ENCODE results near the gene KPTN.
"Not testable (repeated sequence)": the region's sequence is repeated elsewhere in the genome, so short reads cannot be mapped to it uniquely, and the experiment has no call there.

KPTN gene

DNA sequence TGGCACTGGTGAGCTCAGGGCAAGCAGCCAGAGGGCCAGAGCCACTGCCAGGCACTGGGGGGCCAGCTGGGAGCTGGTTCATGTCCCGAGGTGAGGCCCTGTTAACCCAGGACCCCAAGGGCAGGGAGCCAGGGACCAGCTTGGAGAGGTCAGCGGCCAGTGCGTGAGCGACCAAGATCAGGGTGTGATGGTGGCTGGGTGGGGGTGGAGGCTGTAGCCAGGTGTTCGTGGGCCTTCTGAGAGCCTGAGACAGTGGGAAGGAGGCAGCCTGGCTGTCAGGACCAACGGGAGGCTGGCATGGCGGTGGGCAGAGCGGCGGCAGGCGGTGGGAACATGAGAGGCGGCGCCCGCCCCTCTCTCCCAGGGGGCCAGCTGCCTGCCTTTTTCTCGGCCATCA lies 8.1 kb upstream of the KPTN start:
- TF ChIP-seq GATA1 (IDR thresholded peaks at IDR 0.05; ENCODE audit: low read depth, low read length) (no peak), POLR2A (IDR thresholded peaks at IDR 0.05; ENCODE audit: low read length) (no peak)
- no peak for DNase-seq

DNA sequence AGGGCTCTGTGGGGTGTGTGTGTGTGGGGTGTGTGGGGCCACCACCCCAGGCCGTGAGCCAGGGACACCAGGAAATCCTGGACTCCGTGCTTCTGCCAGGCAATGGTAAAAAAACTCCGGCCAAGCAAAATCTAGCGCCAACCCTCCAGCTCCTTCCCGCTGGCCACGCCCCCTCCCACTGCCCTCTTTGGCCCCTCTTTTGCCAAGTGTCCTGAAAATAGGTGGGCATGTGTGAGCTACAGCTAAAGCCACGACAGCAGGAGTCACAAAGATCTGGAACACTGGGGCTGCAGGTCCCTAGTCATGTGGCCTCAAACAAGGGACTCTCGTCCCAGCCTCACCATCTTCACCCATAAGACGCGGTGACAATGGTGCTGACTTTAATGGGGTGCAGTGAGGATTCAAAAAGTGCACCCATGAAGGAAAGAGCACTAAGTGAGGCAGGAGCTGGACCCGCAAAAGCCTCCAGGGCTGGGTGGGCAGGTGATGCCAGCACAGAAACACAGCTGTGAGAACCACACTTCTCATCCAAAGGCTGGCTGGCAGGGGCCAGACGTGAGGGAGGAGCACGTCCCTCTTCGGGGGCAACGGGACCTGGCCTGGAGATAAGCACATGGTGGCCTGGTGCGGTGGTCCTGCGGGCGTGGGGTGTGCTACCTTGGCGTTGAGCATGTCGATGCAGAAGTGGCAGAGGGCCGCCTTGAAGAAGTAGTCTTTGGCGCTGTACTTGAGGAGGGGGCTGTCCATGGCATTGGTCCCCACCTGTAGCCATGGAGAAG lies 7.5 kb upstream of the KPTN start:
- TF ChIP-seq GATA1 (IDR thresholded peaks at IDR 0.05; ENCODE audit: low read depth, low read length) (no peak), POLR2A (IDR thresholded peaks at IDR 0.05; ENCODE audit: low read length) (no peak)

DNA sequence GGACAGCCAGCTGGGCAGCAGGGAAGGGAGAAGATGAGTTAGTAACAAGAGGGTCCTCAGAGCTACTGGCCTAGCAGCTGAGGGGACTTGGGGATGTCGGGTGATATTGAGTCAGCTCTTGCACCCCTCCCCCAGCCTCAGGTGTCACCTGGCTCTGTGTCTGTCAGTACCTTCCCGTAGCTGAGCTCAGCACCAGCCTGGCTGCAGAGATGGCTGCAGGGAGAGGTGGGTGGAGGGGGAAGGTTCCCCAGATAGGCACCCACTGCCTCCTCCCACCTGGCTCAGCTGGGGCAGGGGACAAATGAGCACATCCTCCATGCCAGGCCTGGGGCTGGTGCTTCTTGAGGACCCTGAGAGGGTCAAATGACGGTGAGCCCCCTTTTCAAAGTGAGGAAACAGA lies 6.8 kb upstream of the KPTN start:
- no peak for DNase-seq
- TF ChIP-seq POLR2A (IDR thresholded peaks at IDR 0.05; ENCODE audit: low read length) (no peak), GATA1 (IDR thresholded peaks at IDR 0.05; ENCODE audit: low read depth, low read length) (no peak)

More for the DNA sequence above, 7.5 kb upstream of the KPTN start:
- DNase-seq, result no peak

DNA sequence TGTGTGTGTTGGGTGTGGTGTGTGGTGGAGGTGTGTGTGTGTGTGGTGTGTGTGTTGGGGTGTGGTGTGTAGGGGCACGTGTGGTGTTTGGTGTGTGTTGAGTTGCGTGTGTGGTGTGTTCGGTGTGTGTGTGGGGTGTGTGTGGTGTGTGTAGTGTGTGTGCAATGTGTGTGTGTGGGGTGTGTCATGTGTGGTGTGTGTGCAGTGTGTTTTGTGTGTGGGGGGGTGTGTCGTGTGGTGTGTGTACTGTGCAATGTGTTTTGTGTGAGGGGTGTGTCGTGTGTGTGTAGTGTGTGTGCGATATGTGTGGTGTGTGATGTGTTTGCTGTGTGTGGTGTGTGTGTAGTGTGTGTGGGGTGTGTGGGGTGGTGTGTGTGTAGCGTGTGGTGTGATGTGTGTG lies 6.0 kb upstream of the KPTN start:
- TF ChIP-seq POLR2A (IDR thresholded peaks at IDR 0.05; ENCODE audit: low read length), result no peak
- DNase-seq, result peak; percentile 20 to 34

DNA sequence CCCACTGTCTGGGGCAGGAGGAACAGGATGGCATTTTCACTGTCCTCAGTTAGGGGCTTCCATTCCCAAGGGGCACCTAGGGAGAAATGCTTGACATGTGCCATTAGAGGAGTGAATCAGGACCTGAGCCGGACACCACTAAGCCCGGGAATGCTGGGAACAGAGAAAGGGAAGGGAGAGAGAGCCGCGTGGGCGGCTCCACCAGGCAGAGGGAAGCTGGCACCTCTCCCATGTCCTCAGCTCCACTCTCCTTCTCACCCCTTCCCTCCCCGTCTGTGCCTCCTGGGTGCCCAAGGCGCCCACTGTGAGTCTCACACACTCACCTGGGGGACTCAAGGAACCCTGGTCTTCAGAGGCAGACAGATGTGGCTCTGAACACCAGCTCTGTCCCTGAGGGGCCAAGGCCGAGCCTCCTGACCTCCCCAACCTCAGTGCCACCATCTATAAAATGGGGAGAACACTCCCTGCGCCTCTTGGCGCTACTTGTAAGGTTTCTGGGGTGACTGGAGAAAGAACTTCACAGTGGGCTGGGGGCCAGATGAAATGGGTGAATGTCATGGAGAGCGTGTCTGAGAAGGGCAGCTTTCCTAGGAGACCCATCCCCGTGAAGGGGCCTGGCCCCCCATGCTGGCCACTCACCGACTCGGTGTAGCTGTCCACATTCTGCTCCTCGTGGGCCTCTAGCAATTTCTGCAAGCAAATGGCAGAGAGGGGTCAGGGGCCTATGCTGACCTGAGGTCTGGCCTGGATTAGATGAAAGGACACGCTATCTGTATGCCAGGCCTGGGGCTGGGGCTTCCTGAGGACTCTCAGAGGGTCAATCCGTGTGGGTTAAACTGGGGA lies 5.3 kb upstream of the KPTN start:
- no peak for DNase-seq
- TF ChIP-seq GATA1 (IDR thresholded peaks at IDR 0.05; ENCODE audit: low read depth, low read length) (no peak), POLR2A (IDR thresholded peaks at IDR 0.05; ENCODE audit: low read length) (no peak)

DNA sequence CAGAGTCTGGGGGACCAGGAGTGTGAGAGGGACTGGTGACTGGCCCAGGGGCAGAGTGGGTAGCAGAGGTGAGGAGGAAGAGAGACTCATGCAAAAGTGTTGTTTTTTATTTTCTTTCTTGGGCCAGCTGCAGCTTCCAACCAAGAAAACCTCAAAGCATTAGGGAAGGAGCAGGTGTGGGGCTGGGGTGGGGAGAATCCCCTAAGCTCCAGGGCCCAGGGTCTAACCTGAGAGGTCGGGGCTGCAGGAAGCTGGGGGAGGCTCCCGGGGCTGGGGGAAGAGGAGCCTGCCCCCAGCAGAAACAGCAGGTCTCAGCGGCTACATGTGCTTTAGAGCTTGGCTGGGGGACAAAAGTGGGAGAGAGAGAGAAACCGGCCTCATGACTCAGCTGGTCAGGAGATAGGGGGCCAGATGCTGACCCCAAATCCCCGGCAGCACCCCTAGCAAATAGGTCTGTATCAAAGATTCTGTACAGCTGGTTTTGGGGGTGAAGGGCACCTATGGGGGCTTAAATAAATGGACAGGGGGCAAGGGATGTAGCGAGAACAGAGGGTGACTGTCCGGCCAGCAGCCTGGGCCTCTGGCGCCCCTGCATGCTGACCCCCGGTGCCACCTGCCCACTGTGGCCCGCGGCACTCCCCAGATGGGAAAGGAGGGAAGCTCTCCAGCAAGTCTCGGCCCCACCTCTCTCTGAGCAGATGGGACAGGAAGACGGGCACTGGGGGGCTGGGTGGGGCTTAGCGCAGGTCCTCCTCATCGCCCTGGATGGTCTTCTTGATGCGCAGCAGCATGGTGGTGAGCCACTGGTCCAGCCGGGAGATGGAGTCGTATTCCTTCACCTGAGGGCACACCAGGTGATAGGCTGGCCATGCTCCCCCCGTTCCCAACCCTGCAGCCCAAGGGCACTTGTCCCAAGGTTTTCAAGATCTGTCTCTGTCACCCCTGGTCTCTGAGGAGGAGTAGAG lies 3.8 kb upstream of the KPTN start:
- no peak for TF ChIP-seq GATA1 (IDR thresholded peaks at IDR 0.05; ENCODE audit: low read depth, low read length)
- no peak for TF ChIP-seq POLR2A (IDR thresholded peaks at IDR 0.05; ENCODE audit: low read length)
- DNase-seq, result no peak

DNA sequence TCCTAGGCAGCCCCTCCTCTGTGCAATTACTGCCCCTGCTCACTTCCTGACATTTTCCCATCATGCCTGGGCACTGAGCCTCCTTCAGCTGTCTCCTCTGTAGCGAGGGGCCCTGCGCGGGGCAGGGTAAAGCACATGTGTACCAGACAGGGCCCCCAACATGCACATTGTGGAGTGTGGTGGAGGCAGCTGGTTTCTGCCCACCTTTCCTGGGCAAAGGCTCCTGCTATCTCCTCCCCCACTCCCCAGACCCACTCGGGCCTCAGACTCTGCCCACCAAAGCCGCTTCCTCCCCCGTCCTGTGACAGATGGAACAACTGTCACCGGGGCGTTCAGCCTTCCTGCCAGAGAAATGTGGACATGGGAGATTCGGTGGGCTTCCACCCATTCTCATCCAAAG lies 2.9 kb upstream of the KPTN start:
- TF ChIP-seq GATA1 (IDR thresholded peaks at IDR 0.05; ENCODE audit: low read depth, low read length), result no peak
- no peak for TF ChIP-seq POLR2A (IDR thresholded peaks at IDR 0.05; ENCODE audit: low read length)
- DNase-seq, result no peak

DNA sequence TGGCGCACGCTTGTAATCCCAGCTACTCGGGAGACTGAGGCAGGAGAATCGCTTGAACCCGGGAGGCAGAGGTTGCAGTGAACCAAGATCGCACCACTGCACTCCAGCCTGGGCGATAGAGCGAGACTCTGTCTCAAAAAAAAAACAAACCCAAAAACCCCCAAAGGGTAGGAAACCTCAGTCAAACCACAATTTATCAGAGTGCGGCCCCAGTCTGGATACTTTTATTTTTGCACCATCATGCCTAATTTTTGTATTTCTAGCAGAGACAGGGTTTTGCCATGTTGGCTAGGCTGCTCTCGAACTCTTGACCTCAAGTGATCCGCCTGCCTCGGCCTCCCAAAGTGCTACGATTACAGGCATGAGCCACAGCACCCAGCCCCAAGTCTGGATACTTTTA lies 2.2 kb upstream of the KPTN start:
- DNase-seq, result not testable (repeated sequence)

DNA sequence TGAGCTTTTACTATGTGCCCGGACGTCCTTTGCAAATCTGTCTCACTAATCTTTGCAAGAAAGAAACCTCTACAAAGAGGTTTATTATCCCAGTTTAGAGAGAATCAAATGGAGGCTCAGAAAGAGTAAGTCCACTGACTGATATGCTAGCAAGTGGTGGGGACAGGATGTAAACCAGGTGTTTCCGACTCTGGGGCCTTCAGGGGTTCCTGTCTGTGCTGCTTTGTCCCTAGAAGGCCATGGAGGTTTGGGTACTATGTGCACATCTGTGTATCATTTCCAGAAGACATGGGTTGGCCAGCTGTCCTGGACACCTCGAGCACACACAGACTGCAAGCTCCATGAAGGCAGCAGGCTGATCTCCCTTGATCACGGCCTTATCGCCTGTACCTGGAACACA lies 1.2 kb upstream of the KPTN start:
- TF ChIP-seq GATA1 (IDR thresholded peaks at IDR 0.05; ENCODE audit: low read depth, low read length) (no peak), POLR2A (IDR thresholded peaks at IDR 0.05; ENCODE audit: low read length) (no peak)
- peak in 1 of 2 experiments; percentile 30 for DNase-seq

DNA sequence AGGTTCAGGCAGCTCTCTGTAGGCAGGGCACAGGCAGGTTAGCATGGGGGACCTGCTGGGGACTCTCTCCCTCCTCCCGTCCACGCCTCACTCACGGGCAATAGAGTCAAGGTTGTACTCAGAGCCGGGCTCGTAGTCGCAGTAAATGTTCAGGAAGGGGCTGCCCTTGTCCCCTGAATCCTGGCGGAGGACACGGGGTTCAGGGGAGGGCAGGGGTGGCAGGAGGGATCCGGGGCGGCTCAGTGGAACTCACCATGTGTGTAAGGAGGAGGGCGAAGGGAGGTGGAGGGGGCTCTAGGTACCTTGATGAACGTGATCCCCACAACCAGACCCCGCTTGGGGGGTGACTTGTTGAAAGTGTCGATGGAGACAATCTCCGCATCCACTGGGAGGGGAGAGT lies 819 bp downstream of the KPTN start:
- TF ChIP-seq POLR2A (IDR thresholded peaks at IDR 0.05; ENCODE audit: low read length) (no peak), GATA1 (IDR thresholded peaks at IDR 0.05; ENCODE audit: low read depth, low read length) (no peak)
- DNase-seq, result no peak

DNA sequence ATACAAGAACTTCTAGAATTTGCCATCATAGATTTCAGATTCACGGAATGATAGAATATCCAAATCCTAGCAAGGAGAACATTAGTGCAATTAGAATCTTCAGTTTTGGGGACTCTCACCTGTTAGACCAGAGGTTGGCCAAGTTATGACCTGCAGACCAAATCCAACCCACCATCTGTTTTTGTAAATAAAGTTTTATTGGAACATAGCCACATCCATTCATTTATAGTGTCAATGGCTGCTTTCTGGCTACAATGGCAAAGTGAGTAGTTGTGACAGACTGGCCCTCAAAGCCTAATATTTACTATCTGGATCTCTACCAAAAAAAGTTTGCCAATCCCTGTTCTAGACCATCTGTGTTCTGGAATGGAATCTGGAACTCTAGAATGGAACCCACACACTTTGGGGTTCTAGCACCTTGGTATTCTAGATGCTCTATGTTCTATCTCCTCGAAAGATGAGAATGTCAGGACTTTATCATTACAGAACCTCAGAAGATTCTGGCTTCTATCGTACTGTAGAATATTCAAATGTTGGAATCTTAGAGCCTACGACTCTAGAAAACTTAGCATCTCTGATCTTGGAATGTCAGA lies 2.5 kb downstream of the KPTN start:
- no peak for DNase-seq
- TF ChIP-seq POLR2A (IDR thresholded peaks at IDR 0.05; ENCODE audit: low read length), result no peak
- TF ChIP-seq GATA1 (IDR thresholded peaks at IDR 0.05; ENCODE audit: low read depth, low read length), result no peak

DNA sequence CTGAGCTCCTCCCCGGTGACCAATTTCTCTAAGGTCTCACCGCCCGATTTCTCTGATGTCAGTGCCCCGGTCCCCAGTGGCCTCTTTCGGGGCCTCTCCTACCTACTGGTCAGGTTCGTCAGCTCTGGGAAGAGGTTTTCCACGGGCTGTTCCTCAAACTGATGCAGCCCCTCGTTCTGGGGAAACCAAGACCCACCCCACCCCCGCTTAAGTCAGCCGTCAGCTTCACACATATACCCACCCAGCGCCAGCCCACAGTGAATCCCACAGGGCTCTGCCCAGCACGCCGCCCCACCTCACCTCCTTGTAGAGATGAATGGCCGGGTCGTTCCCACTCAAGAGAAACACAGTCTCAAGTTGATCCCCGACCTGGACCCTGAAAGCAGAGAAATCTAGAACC lies 3.4 kb downstream of the KPTN start:
- no peak for DNase-seq
- TF ChIP-seq GATA1 (IDR thresholded peaks at IDR 0.05; ENCODE audit: low read depth, low read length) (no peak), POLR2A (IDR thresholded peaks at IDR 0.05; ENCODE audit: low read length) (no peak)

DNA sequence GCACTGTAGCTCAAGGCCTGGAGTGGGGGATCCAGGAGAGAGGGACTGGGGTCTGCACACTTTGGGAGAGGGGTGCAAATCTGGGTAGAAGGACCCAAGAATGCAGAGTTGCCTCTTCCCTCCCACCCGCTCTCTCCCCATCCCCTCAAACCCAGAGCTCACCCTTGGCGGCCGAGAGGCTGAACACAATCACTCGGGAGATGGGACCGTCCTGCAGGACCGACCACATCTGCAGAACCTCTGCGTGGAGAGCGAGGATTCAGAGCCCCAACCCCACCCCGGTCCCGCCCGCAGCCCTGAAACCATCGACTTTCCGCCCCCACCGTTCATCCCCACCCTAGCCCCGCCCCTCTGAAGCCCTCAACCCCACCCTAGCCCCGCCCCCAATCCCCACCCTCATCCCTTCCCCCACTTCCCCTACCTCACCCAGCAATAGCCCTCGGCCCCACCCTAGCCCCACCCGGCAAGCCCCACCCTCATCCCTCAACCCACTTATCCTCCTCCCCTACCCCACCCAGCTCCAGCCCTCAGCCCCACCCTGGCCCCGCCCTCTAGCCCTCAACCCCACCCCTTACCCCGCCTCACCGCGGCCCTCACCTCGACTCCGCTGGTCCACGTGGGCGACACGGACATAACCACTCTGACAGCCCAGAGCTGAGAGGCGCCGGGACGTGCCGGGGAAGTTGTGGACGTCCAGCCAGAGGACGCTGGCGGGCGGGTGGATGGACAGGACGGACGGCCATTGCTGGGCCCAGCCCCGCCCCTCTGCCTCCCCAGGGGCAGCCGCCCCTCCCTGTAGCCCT lies 4.1 kb downstream of the KPTN start:
- no peak for TF ChIP-seq POLR2A (IDR thresholded peaks at IDR 0.05; ENCODE audit: low read length)
- TF ChIP-seq GATA1 (IDR thresholded peaks at IDR 0.05; ENCODE audit: low read depth, low read length), result no peak
- peak; percentile 16 to 19 for DNase-seq

Measured in erythroblast (primary cell).